ENCODE measurements around the gene DGCR6.
"Not testable (repeated sequence)": the region's sequence is repeated elsewhere in the genome, so short reads cannot be mapped to it uniquely, and the experiment has no call there.

Gene DGCR6

DNA sequence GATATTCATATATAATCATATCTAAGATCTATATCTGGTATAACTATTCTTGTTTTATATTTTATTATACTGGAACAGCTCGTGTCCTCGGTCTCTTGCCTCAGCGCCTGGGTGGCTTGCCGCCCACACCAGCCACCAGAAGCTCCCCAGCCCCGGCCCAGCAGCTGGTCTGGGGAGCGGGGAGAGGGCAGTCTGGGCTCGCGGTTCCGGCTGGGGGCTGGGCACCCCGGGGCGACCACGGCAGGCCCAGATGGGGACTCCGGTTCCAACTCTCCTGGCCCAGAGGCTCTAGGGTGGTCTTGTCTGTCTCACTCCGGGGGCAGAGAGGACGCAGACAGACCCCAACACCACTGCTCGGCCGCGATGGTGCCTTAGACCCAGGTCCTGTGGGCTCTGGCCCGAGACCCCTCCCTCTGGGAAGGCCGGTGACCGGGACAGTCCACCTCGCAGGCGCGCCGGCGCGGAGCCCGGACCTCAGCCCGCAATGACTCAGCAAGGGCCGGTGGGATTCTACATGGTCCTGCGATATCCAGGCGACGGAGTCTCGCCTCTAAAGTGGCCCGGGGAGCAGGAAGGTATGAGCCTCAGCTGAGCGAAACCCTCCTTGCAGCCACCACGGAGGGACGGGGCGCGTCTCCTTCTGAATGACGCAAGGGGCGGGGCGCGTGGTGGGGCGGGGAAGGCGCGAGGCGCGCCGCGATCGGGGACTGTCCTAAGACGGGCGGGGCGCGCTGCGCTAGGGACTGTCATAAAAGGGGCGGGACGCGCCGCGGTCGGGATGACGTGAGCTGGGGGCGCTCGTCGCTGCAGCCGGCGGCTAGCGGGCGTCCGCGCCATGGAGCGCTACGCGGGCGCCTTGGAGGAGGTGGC lies at the start of gene DGCR6:
Gene DGCR6, plus strand, starts transcription at position 781 of the 870 bp plus-strand sequence. Its CDS starts 55 bp downstream, at position 836.
- no peak for DNase-seq (ENCODE audit: low read depth in 2 of 3, low spot score in 2 of 3)

DNA sequence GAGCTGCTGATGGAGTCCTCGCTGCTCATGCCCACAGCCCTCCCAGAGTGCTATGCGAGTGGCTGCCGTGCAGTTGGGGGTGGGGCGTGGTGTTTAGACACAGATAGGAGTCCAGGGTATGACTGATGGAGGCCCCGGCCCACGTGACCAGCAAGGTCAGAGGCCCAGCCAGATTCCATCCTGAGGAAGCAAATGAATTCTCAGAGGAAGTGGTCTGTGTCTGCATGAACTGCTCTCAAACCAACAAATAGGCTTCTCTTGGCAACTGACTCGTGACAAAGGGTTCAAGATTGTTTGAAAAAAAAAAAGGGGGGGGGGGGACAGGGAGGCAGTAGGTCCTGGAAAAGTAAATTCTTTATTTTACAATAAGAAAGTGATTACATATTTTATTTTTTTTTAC lies 46.8 kb upstream of the DGCR6 start:
- not testable (repeated sequence) for DNase-seq (ENCODE audit: low read depth in 2 of 3, low spot score in 2 of 3)

DNA sequence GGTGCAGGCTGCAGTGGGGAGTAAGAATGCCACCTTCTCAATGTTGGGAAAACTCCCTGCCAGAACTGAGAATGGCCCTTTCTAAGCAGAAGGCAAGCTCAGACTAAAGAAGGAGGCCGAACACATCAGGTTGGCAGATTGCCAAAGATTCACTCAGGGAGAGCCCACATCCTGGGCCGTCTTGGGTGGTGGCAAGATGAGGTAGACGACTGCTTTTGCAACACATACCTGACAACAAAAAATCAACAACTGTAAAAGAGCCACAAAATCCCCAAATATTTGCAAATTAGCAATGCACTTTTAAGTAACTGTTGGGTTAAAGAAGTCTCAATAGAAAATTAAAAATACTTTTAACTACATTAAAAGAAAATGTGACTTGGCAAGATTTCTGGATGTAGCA lies 24.9 kb upstream of the DGCR6 start:
- peak; percentile 10 to 31 (median 14) for DNase-seq (ENCODE audit: low read depth in 2 of 3, low spot score in 2 of 3)

DNA sequence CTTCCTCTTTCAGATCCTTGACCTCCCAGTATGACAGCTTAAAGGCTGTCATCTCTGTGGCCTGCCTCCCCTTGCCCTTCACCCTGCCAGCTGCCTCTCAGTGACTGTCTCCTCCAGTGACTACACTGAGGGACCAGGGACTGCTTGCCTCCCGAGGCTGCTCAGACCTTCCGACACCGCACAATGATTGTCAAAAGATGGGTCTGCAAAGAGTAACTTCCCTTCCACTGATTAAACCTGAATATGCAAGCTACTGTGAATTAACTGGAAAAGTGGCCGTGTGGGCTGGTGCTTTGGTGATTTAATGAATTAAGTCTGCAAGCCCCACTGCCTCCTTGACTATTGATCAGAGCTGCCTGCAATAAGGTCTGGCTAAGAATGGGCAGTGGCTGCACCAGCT lies 21.7 kb upstream of the DGCR6 start:
- not testable (repeated sequence) for DNase-seq (ENCODE audit: low read depth in 2 of 3, low spot score in 2 of 3)

DNA sequence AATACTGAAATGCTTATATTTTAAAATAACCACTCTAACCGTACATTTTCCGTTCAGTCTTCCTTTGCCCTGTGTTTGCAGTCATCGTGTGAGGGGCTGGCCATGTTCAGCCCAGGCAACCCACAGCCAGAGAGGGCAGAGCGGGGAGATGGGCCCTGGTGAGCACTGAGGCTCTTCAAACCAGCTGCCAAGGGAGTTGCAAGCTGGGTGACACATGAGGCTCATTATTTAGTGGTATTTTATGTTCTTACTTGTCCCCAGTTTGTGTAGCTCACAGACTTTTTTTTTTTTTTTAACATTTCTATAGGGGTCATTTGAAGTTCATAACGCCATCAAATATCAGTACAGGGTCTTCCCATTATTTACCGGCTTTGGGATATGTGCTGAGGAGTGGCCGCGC lies 18.0 kb upstream of the DGCR6 start:
- no peak for DNase-seq (ENCODE audit: low read depth in 2 of 3, low spot score in 2 of 3)

DNA sequence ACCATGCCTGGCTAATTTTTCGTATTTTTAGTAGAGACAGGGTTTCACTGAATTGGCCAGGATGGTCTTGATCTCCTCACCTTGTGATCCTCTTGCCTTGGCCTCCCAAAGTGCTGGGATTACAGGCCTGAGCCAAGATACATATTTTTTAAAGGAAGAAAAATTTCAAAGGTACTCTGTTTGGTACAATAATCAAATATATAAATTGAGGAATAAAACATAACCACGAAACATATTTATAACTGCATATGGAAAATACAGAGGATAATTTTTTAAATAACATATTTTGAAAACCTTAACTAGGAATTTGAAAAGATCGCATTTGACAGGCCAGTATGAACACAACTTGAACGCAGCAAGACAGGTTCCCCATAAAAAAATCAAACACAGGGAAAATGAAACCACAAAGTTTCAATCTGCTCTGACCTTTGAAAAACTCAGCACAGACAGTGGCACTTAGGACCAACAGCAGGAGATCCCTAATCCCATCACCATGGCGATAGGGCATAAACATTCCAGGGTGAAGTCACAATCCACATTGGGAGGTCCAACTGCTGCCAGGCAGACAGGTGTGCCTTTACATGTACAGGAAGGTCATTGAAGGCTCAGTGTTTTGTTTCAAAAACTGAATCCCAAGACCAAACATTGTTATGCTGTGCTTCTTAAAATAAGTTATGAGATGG lies 15.5 kb upstream of the DGCR6 start:
- not testable (repeated sequence) for DNase-seq (ENCODE audit: low read depth in 2 of 3, low spot score in 2 of 3)

DNA sequence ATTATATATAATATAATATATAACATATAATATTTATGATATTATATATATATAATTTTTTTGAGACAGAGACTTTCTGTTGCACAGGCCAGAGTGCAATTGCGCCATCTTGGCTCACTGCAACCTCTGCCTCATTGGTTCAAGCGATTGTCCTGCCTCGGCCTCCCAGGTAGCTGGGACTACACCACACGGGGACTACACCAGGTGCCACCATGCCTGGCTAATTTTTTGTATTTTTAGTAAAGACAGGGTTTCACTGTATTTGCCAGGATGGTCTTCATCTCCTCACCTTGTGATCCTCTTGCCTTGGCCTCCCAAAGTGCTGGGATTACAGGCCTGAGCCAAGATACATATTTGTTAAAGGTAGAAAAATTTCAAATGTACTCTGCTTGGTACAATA lies 12.3 kb upstream of the DGCR6 start:
- DNase-seq (ENCODE audit: low read depth in 2 of 3, low spot score in 2 of 3) = not testable (repeated sequence)

DNA sequence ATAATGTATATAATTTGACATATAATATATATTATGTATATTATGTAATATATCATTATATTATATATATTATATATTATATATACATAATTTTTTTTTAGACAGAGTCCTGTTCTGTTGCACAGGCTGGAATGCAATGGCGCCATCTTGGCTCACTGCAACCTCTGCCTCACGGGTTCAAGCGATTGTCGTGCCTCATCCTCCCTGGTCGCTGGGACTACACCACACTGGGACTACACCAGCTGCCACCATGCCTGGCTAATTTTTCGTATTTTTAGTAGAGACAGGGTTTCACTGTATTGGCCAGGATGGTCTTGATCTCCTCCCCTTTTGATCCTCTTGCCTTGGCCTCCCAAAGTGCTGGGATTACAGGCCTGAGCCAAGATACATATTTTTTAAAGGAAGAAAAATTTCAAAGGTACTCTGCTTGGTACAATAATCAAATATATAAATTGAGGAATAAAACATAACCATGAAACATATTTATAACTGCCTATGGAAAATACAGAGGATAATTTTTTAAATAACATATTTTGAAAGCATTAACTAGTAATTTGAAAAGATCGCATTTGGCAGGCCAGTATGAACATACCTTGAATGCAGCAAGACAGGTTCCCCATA lies 10.0 kb upstream of the DGCR6 start:
- not testable (repeated sequence) for DNase-seq (ENCODE audit: low read depth in 2 of 3, low spot score in 2 of 3)

DNA sequence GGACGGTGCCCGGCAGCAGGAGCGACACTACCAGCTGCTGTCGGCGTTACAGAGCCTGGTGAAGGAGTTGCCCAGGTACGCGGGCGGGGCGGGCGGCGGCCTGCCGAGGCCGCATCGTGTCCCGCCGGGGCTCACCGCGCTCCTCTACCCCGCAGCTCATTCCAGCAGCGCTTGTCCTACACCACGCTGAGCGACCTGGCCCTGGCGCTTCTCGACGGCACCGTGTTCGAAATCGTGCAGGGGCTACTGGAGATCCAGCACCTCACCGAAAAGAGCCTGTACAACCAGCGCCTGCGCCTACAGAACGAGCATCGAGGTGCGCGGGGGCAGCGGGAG lies 258 bp downstream of the DGCR6 start:
- DNase-seq (ENCODE audit: low read depth in 2 of 3, low spot score in 2 of 3) = not testable (repeated sequence)

DNA sequence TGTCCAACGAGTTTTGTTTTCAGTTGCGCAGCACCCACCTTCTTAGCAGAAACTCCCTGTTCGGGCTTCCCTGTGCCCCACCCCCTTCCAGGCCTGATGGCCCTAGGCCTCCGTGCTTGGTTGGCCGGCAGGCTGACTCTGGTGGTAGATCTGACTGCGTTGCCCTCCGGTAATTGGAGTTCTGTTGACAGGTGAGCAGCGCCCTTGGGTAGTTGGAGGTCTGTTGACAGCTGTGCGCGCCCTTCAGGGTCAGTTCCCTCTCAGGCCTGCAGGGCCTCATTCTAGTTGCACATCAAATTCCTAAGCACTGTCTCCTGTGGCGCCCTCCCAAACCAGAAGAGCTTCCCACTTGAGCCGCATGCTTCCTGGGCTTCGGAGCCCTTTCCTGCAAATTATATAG lies 776 bp downstream of the DGCR6 start:
- no peak for DNase-seq (ENCODE audit: low read depth in 2 of 3, low spot score in 2 of 3)

DNA sequence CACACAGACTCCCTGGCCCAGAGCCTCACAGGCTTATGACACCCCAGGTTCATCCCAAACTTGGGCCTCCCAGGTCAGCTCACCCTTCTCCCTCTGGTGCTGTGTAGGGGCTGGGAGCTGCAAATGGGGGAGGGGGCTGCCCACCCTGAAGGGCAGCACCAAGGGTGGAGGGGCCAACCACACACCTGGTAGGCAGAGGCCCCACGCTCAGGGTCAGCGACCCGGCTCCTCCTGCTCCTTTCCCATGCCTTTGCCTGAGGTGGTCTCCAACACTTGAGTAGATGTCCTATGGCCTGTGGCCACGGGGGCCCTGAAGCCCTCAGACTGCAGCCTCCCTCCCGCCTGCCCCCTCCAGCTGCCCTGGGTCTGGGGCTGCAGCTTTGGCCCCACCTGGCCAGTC lies 3.4 kb downstream of the DGCR6 start:
- DNase-seq (ENCODE audit: low read depth in 2 of 3, low spot score in 2 of 3) = no peak

DNA sequence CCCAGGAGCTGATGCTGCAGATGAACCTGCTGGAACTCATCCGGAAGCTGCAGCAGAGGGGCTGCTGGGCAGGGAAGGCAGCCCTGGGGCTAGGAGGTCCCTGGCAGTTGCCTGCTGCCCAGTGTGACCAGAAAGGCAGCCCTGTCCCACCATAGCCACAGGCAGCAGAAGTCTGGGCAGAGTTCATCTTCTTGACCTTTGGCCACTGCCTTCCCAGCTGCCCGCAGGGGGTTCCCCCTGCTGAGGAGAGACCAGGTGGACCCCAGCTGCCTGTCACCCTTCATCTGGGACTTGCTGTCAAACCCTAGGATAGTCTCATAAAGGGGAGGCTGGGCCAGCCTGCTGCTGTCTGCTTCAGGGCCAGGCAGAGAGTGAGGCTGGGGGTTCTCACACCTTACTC lies 5.4 kb downstream of the DGCR6 start:
- not testable (repeated sequence) for DNase-seq (ENCODE audit: low read depth in 2 of 3, low spot score in 2 of 3)

DNA sequence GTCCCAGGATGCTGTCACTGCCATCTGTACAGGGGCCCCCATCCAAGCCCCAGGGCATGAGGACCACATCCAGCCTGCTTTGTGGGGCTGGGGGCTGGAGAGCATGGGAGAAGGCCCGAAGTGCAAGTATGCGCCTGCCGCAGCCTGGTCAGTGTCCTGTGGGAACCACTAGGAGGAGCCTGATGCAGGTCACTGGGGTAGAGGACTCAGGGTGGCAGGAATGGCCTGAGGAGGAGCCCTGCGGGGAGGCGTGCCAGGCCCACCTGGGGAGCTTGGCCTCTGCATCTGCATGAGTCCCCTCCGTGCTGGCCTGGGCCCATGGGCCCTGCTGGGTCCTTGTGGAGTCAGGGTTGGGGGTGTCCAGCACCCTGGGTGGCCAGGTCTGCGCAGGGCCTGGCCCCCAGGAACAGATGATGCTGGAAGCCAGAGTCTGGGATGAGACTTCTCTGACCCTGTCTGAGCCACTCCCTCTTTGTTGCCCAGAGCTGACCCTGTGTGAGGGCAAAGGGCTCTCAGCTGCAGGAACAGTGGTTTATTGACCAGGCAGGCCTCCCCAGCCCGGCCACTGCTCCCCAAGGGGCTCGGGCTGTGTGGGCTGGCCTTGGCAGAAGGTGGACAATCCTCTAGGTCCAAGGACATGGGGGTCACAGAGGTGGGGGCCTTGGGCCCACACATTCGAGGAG lies 6.3 kb downstream of the DGCR6 start:
- DNase-seq (ENCODE audit: low read depth in 2 of 3, low spot score in 2 of 3) = not testable (repeated sequence)

DNA sequence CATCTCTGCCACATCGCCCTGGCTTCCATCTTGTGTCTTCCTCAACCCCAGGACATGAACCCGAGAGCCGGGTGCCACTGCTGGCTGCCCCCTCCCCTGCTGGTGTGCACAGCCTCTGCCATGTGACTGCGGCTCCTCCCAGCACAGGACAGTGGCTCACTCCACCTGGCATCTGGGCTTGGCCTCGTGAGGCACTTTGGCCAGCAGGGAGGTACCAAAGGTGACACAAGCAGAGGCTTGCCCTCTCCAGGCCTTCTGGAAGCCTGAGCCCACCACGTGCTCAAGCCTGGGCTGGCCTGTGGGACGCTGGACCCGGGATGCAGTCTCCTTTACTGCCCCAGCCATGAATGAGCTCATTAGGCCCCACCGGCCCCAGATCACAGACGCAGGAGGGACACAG lies 8.4 kb downstream of the DGCR6 start:
- not testable (repeated sequence) for DNase-seq (ENCODE audit: low read depth in 2 of 3, low spot score in 2 of 3)

DNA sequence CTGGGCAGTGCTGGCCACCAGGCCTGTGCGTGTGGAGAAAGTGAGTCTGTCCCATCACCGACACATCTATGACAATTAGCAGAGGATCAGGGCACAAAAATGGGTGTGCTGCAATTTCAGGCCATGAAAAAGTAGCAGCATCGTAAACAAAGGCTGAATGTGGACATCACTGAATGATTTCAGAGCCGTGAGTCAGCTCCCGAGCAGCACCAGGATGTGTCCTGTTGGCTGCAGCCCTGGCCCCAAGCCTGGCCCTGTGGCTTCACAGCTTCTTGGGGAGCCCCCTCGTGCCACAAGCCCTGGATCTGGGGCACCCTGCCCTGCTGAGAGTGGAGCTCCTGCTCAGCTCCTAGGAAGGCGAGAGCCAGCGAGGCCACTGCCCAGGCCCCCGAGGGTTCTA lies 9.4 kb downstream of the DGCR6 start:
- DNase-seq (ENCODE audit: low read depth in 2 of 3, low spot score in 2 of 3) = not testable (repeated sequence)

DNA sequence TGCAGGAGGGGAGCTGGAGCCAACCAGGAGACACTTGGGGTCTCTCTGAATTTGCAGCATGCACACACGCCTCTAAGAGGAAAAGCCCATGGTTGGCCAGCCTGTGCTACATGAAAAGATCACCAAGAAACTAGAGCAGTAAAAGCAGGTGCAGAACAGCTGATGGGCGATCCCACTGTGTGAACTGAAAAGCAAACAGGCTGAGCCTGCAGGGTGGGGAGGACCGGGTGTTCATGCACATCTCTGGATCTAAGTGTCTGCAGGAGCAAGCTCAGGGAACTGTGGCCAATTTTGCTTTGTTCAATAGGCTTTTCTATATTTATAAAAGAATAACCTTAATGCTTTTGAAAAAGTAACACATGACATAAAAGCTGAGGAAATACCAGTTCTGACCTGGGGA lies 11.7 kb downstream of the DGCR6 start:
- not testable (repeated sequence) for DNase-seq (ENCODE audit: low read depth in 2 of 3, low spot score in 2 of 3)

DNA sequence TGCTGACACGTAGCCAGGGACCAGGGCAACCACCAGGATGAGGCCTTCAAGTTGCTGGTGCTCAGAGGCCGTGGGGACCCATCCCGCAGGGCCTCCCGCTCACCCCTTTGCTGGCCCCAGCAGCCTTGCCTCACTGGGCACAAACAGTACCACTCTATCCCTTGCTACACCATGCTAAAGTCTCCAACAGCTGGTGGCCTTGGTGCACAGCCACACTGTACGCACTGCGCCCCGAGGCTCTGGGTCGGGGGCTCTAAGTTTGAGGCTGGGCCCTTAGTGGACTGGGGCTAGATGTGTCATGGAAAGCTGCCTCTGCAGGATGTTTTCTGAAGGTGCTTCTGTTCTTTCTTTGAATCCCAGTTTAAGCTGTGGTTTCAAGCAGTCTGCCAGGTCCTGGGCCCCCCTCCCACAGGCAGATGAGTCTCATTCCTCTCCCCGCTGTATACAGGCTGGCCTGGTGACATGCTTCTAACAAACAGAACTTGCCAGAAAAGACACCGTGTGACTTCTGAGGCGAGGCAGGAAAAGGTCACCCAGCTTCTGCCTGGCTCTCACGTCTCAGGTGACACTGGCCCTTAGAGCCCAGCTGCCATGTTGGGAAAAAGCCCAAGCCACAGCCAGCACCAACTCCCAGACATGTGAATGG lies 14.3 kb downstream of the DGCR6 start:
- not testable (repeated sequence) for DNase-seq (ENCODE audit: low read depth in 2 of 3, low spot score in 2 of 3)

DNA sequence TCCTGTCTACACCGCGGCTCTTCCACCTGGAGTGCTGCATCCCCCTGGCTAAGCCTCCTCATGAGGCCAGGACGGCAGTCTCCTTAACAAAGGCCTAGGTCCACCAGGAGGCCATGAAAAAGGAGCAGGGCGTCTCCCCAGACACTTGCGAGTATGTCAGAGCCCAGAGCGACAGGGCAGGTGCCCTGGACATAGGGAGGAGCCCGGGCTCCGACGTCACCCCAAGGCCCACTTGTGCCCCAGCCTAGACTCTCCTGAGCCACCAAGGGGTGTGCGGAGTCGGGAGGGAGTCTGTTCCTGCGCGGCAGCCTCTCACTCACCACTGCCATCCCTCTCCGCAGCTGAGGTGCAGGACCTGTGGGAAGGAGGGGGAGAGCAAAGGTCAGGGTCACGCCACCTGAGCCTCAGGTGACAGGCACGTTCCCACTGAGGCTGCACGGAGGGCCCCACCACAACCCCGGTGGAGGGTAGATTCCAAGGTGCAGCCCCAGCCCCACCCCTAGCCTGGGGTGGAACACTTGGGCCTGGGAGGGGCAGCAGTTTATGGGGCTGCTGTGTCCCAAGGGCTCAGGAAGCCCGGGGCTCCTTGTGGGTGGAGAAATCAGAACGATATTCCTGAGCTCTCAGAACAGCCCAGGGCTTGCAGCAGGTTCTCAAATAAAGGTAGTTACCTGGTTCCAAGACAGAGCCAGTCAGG lies 19.4 kb downstream of the DGCR6 start:
- DNase-seq (ENCODE audit: low read depth in 2 of 3, low spot score in 2 of 3) = no peak

DNA sequence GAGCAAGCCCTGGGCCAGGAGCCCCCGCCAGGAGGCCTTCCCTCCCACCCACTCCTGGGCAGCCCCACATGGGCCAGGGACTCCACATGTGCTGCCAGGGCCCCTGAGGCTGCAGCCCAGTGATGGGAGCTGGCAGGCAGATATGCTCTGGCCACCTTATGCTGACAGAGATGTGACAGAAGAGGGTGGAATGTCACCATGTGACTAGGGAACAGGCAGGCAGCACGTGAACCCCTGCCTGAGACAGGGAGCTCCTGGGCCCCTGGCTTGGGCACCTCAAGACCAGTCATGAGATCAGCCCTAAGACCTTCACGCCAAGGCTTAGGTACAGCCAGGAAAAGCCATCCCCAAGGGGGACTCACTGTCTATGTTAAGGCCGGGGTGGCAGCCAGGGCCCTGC lies 20.9 kb downstream of the DGCR6 start:
- DNase-seq (ENCODE audit: low read depth in 2 of 3, low spot score in 2 of 3) = no peak

DNA sequence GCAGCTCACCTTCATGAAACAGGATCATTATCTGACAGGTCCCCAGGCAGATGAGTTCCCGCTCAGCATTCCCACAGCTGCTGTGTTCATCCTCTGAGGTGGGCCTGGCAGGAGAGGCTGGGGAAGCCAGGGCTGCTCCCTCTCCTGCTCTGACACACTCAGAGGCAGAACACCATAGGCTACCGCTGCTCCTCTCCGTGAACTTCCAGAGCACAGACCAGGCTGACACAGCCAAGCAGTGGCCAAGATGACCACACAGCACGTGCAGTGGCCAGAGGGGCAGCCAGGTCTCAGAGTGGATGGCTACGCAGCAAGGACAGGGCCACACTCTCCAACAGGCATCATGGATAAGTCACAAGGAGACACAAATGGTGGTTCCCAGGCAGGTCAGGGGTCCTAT lies 21.5 kb downstream of the DGCR6 start:
- DNase-seq (ENCODE audit: low read depth in 2 of 3, low spot score in 2 of 3) = no peak
